Gastroesophageal sphincter (tissue), 3 donors: Measurements from ENCODE around the gene CDRT4.

Experiments used
- CTCF ChIP-seq, 4 experiments: fragments of 200-600 bp in 2 of 4; fragments of 450-650 bp in 2 of 4; sonication (generic) in 1 of 4; IDR thresholded peaks; one replicate each; pipeline ENCODE4 v1.5.1; 2017 to 2019; ENCODE audit warnings: antibody characterized with exemption in 4 of 4, mild to moderate bottlenecking in 2 of 4, moderate library complexity in 2 of 4
- EP300 ChIP-seq: sonication (generic); formaldehyde crosslinking; IDR thresholded peaks from one replicate; pipeline ENCODE4 v1.6.1; 2017; ENCODE audit warnings: antibody characterized with exemption, mild to moderate bottlenecking
- POLR2A ChIP-seq, 2 donors: fragments of 450-650 bp; IDR thresholded peaks; one replicate each; pipeline ENCODE4 v1.6.1; 2017; ENCODE audit warnings: antibody characterized with exemption in 2 of 2, mild to moderate bottlenecking in 2 of 2, moderate library complexity in 1 of 2
- POLR2AphosphoS5 ChIP-seq: sonication (generic); formaldehyde crosslinking; IDR thresholded peaks from one replicate; pipeline ENCODE4 v1.6.1; 2017; ENCODE audit warnings: antibody characterized with exemption

- no peak for TF ChIP-seq CTCF (IDR thresholded peaks at IDR 0.05)
- no peak for TF ChIP-seq EP300
- no peak for TF ChIP-seq POLR2A (IDR thresholded peaks at IDR 0.05)
- TF ChIP-seq POLR2AphosphoS5 = no peak
Measured at GRCh38 chr17:15453782-15454181, 13.6 kb downstream of the CDRT4 start.
